T1000 (cell line): ENCODE measurements around the gene CDH4.
"Not testable (repeated sequence)": the region's sequence is repeated elsewhere in the genome, so short reads cannot be mapped to it uniquely, and the experiment has no call there.

Source experiments
- DNase-seq: peaks from one replicate; lab custom pipeline; 2025; ENCODE audit warnings: mixed read lengths; lab: John Stamatoyannopoulos, UW

CDH4 gene

DNA sequence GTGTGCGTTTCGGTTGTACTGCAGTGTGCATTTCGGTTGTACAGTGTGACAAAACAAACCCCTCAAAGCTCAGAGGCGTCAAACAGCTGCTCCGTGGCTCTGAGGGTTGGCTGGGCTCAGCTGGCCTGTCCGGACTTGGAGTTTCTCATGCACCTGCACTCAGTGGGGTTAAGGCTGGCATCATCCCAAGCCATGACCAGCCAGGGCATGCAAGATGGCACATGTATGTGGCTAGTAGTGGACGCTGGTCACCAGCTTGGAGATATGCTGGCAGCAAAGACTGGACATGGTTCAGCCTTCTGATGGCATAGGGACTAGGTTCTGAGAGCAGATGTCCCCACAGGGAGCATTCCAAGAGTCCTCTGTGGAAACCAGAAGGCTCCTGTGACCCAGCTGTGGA is 187.2 kb downstream of the CDH4 start:
- DNase-seq: no peak

DNA sequence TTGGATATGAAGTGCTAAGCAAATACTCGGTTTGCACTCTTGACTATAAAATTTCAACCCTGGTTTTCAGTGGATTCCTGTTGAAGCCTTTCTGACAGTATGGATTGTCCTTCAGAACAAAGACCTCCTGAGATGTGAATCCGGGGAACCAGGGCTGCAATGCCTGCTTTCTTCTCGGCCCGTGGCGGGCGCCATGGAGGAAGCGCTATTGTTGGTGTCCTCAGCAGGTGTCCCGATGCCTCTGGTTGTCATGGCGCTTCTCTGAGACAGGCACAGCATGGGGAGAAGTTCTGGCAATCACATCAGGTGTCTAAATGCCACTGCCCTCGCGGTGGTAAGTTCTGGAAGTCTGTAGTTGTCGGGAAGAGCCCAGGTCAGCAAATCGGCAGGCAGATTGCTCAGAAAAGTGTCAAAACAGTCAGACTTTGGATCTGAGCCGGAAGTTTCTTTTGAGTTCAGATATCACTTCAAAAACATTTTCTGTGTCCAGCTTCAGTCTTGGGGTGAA is 188.5 kb downstream of the CDH4 start:
- no peak for DNase-seq

DNA sequence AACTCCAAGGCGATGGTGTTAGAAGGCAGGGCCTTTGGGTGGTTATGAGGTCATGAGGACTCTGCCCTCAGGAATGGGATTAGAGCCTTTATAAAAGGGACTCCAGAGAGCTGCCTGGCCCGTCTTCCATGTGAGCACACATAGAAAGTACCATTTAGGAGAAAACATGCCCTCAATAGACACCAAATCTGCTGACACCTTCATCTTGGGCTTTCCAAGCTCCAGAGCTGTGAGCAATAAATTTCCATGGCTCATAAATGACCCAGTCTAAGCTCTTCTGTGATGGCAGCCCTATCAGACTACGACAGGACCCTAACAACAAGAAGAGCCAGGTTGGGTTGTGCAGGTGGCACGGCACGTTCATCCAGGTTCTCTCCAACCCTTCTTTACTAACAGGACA is 189.5 kb downstream of the CDH4 start:
- DNase-seq: no peak

DNA sequence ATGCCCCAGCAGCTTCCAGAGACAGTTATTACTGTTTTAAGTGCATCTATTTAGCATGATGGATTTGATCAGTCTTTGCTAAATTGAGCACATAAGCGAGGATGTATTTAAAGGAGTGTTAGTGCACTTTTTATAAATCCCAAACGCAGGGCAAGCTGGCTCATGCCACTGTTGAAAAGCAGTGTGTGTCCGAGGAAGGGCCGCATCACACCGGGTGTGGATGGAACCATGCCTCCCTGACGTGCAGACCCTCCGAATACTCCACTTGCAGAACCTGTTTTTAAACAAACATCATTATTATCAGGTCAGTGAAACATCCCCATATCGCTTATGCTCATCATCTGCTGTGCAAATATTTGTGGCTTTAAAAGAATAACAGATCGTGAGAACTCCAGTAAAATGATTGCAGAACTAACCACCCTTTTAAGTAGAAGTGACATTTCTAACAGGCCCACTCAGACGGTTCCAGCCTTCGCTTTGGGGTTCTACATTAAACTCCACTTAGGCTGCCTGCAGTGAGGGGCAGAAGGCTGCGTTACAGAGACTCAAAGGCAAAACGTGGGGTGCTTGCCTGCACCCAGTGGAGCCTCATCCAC is 190.1 kb downstream of the CDH4 start:
- DNase-seq: no peak

GRCh38 chr20:61442718-61443117 is 190.7 kb downstream of the CDH4 start:
- no peak for DNase-seq

- no peak for DNase-seq
Observed at GRCh38 chr20:61443443-61444126, 191.5 kb downstream of the CDH4 start.

- no peak for DNase-seq
Observed at GRCh38 chr20:61444637-61445036, 192.6 kb downstream of the CDH4 start.

GRCh38 chr20:61445138-61445537 is 193.1 kb downstream of the CDH4 start:
- no peak for DNase-seq

- DNase-seq: no peak
Observed at GRCh38 chr20:61445741-61446140, 193.7 kb downstream of the CDH4 start.

DNA sequence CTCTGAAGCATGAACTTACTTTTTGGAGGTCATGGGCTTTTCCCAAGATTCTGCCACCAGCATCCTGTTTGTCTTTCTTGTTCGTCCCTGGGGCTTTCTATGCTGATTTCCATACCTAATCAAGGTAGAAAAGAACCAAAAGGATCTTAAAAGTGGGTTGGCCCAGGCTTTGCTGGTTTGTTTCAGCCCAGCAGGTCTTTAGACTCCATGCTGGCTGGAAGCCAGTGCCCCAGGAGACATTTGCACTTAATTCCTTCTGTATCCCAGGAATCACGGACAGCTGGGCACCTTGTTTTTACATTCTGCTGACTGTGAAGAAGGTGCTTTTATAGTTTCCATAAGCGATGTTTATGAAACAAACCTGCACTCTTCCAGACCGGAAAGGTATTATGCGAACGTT is 195.9 kb downstream of the CDH4 start:
- DNase-seq: no peak

- DNase-seq: no peak
Observed at GRCh38 chr20:61448386-61448785, 196.3 kb downstream of the CDH4 start.

DNA sequence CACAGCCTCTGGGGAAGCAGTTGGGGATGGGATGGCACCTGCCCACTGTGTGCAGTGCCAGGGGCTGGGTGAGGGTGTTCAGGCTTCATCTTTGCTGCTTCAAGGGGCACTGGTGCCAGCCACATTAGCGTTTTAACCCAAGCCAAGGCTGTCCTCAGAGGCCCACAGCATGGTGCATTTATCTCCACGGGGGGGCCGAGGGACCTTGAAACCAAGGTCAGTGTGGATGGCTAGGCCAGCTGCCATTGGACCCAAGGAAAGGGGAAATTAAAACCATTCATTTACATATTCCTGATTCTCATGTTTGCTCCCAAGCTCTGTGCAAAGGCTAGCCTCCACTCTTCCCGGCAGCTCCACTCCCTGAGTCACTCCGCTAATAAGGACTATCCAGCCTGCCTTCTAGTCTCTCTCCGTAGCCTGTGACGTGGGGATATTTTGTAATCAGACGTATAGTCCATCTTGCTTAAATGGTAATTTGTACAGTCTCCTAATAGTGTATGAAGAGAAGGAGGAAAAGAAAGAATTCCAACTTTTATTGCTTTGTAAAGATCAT is 197.1 kb downstream of the CDH4 start:
- DNase-seq: no peak

DNA sequence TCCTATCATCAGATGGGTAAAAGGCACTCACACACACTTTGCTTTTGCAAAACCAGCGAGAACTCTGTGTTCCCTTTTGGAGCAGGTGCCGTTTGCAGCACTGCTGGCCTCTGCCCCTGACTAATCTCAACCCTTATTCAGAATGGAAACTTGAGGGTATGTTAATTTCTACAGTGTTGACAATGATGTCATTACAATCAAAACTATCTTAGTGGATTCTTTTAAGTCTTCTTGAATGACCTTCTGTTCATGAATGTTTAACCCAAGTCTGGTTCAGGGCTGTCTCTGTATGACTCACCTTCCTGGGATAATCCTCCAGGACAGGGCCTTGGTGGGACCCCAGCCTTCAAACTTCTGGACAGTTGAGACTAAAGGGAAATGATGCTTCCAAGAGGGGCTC is 197.9 kb downstream of the CDH4 start:
- DNase-seq: no peak

- DNase-seq: no peak
Observed at GRCh38 chr20:61450549-61450948, 198.5 kb downstream of the CDH4 start.

DNA sequence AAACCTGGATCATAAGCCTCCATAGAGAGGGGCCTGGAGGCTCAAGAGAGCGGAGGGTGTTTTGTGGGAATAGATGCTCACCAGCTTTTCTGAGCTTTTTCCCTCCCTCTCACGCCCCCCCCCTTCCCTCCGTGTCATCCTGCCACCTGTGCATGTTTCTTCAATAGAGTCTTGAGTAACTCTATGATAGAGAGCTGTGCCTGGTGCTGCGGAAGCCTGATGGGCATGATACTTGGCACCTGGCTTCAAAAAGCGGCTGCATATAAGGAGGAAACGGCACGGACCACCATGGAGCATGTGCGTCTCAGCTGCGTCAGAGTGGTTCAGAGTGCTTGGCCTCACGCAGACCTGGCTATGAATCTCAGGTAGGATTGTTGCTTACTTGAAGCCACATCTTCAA is 198.9 kb downstream of the CDH4 start:
- DNase-seq: no peak

- DNase-seq: no peak
Observed at GRCh38 chr20:61451953-61452352, 199.9 kb downstream of the CDH4 start.

- no peak for DNase-seq
Observed at GRCh38 chr20:61453219-61453618, 201.2 kb downstream of the CDH4 start.

GRCh38 chr20:61453623-61454022 is 201.6 kb downstream of the CDH4 start:
- not testable (repeated sequence) for DNase-seq

- DNase-seq: no peak
Observed at GRCh38 chr20:61454053-61454452, 202.0 kb downstream of the CDH4 start.

GRCh38 chr20:61455508-61456215 is 203.6 kb downstream of the CDH4 start:
- no peak for DNase-seq

DNA sequence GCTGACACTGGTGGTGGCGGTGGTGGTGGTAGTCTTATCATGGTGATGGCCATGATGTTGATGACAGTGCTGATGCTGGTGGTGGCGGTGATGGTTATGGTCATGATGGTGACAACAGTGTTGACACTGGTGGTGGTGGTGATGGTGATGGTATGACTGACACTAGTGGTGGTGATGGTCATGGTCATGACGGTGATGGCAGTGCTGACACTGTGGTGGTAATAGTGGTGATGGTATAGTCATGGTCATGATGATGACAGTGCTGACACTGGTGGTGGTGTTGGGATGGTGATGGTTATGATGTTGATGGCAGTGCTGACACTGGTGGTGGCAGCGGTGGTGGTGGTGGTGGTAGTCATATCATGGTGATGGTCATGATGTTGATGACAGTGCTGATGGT is 205.7 kb downstream of the CDH4 start:
- DNase-seq: no peak

- no peak for DNase-seq
Observed at GRCh38 chr20:61458146-61458746, 206.2 kb downstream of the CDH4 start.
